ENCODE measurements around the gene RWDD2A.

Gene RWDD2A

GRCh38 chr6:83198486-83199172 lies 5.5 kb downstream of the RWDD2A start:
- no peak for DNase-seq

GRCh38 chr6:83199173-83199862 lies 6.2 kb downstream of the RWDD2A start:
- no peak for DNase-seq

GRCh38 chr6:83199863-83200225 lies 6.7 kb downstream of the RWDD2A start:
- no peak for DNase-seq

- no peak for DNase-seq
Observed at GRCh38 chr6:83202031-83202430, 8.9 kb downstream of the RWDD2A start.

- DNase-seq = no peak
Observed at GRCh38 chr6:83215131-83216047, 22.2 kb downstream of the RWDD2A start.

- no peak for DNase-seq
Observed at GRCh38 chr6:83216806-83217205, 23.6 kb downstream of the RWDD2A start.

- DNase-seq = no peak
Observed at GRCh38 chr6:83218646-83219045, 25.5 kb downstream of the RWDD2A start.

GRCh38 chr6:83220121-83220520 lies 27.0 kb downstream of the RWDD2A start:
- DNase-seq = no peak

- DNase-seq = no peak
Observed at GRCh38 chr6:83221276-83221675, 28.1 kb downstream of the RWDD2A start.

- no peak for DNase-seq
Observed at GRCh38 chr6:83221889-83222479, 28.8 kb downstream of the RWDD2A start.

GRCh38 chr6:83226517-83226916 lies 33.4 kb downstream of the RWDD2A start:
- no peak for DNase-seq

- no peak for DNase-seq
Observed at GRCh38 chr6:83231146-83231545, 38.0 kb downstream of the RWDD2A start.

- no peak for DNase-seq
Observed at GRCh38 chr6:83247471-83247870, 54.3 kb downstream of the RWDD2A start.
